ENCODE results near the gene PRTG.

DNA sequence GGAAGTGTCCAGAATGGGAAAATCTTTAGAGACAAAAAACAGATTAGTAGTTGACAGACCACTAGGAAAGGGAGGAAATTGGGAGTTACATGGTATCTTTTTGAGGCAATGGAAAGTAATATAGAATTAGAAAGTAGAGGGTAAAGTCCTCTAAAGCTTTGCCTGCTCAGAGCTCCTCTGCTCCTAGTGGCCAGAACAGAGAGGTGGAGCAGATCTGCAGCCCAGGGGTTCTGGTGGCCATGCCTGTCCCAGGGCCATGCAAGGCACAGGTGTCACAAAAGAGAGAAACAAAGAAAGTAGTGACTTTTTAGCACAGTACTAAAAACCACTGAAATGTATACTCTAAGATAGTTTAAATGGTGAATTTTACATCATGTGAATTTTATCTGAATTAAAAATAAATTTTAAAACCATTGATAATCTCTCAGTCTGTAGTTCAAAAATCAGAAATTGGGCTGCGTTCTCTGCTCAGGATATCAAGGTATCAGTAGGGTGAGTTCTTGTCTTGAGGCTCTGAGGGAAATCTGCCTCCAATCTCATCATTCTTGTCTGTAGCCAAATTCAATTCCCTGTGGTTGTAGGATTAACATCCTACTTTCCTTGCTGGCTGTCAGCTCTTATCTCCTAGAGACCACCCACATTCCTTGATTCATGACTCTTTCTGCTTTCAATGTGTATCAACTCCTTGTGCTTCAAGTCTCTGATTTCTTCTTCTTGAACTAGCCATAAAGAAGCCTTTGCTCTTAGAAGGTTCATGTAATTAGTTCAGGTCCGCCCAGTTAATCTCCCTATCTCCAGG lies 178.4 kb downstream of the PRTG start:
- TF ChIP-seq, protein P1, sequence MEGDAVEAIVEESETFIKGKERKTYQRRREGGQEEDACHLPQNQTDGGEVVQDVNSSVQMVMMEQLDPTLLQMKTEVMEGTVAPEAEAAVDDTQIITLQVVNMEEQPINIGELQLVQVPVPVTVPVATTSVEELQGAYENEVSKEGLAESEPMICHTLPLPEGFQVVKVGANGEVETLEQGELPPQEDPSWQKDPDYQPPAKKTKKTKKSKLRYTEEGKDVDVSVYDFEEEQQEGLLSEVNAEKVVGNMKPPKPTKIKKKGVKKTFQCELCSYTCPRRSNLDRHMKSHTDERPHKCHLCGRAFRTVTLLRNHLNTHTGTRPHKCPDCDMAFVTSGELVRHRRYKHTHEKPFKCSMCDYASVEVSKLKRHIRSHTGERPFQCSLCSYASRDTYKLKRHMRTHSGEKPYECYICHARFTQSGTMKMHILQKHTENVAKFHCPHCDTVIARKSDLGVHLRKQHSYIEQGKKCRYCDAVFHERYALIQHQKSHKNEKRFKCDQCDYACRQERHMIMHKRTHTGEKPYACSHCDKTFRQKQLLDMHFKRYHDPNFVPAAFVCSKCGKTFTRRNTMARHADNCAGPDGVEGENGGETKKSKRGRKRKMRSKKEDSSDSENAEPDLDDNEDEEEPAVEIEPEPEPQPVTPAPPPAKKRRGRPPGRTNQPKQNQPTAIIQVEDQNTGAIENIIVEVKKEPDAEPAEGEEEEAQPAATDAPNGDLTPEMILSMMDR (IDR thresholded peaks at IDR 0.05 in 4 of 5, conservative IDR thresholded peaks at IDR 0.05 in 1 of 5), result no peak
- TF ChIP-seq POLR2A (IDR thresholded peaks at IDR 0.05), result no peak
